ENCODE results near the gene ORM2.

DNA sequence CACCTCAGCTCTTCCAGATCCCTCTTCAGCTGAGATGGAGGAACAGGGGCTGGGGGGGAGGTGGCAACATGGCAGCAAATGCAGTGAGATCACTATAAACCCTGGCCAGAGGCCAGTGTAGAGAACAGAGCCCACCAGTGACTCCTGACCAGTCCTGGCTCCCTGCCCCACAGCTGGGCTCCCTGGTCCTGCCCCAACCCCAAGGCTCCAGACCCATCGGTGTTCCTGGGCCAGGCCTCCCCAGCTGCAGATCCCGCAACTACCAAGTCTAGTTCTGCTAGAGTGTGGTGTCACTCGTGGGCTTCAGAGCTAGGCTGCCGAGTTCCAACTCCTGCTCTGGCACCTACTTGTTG is 41.3 kb downstream of the ORM2 start:
- TF ChIP-seq, protein P1, sequence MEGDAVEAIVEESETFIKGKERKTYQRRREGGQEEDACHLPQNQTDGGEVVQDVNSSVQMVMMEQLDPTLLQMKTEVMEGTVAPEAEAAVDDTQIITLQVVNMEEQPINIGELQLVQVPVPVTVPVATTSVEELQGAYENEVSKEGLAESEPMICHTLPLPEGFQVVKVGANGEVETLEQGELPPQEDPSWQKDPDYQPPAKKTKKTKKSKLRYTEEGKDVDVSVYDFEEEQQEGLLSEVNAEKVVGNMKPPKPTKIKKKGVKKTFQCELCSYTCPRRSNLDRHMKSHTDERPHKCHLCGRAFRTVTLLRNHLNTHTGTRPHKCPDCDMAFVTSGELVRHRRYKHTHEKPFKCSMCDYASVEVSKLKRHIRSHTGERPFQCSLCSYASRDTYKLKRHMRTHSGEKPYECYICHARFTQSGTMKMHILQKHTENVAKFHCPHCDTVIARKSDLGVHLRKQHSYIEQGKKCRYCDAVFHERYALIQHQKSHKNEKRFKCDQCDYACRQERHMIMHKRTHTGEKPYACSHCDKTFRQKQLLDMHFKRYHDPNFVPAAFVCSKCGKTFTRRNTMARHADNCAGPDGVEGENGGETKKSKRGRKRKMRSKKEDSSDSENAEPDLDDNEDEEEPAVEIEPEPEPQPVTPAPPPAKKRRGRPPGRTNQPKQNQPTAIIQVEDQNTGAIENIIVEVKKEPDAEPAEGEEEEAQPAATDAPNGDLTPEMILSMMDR (IDR thresholded peaks at IDR 0.05; ENCODE audit: low read depth, low read length): no peak
- no peak for TF ChIP-seq EZH2phosphoT487 (IDR thresholded peaks at IDR 0.05; ENCODE audit: low read depth)

All from OCI-LY3 (cell line).